Neural cell (in vitro differentiated cells): ENCODE data around the gene RPL38. TPM values are rescaled to one million over a fixed set of nuclear protein-coding genes. Genes with fewer than 3 reads are reported as not detected.

Source experiments
- H2AFZ ChIP-seq: fragments of 200-600, 300-800 bp; sonication (generic), shearing (Covaris generic); 2 replicates; pipeline ENCODE4 v1.6.0; 2014; ENCODE audit warnings: low read depth, mild to moderate bottlenecking, antibody characterized with exemption, low read length, moderate library complexity
- H3F3A ChIP-seq: fragments of 200-600 bp; shearing (Covaris generic); 2 replicates; pipeline ENCODE4 v1.6.1; 2016; ENCODE audit warnings: mild to moderate bottlenecking, moderate library complexity, mixed read lengths, antibody characterized with exemption, low read length; ENCODE audit not compliant: insufficient read depth, poor library complexity, severe bottlenecking
- H3K27ac ChIP-seq: fragments of 200-600, 300-800 bp; sonication (generic), shearing (Covaris generic); 2 replicates; pipeline ENCODE4 v1.5.1; 2014; ENCODE audit warnings: mild to moderate bottlenecking, low read length, moderate library complexity
- H3K27me3 ChIP-seq: fragments of 300-800, 200-600 bp; sonication (generic), shearing (Covaris generic); 2 replicates; pipeline ENCODE4 v1.6.0; 2014; ENCODE audit warnings: mild to moderate bottlenecking, low read depth, low read length, moderate library complexity; ENCODE audit not compliant: insufficient read depth
- H3K36me3 ChIP-seq: fragments of 300-800, 200-600 bp; sonication (generic), shearing (Covaris generic); 2 replicates; pipeline ENCODE4 v1.5.1; 2014; ENCODE audit warnings: mild to moderate bottlenecking, antibody characterized with exemption, low read length, moderate library complexity; ENCODE audit not compliant: insufficient read depth
- H3K4me2 ChIP-seq: fragments of 300-800, 200-600 bp; sonication (generic), shearing (Covaris generic); 2 replicates; pipeline ENCODE4 v1.6.0; 2014; ENCODE audit warnings: mild to moderate bottlenecking, low read length
- H3K4me3 ChIP-seq: fragments of 300-800, 200-600 bp; sonication (generic), shearing (Covaris generic); 2 replicates; pipeline ENCODE4 v1.5.1; 2014; ENCODE audit warnings: mild to moderate bottlenecking, low read length, moderate library complexity
- H3K79me2 ChIP-seq: fragments of 200-600 bp; shearing (Covaris generic); replicated peaks from 2 replicates; pipeline ENCODE4 v1.6.0; 2014; ENCODE audit warnings: mild to moderate bottlenecking, low read length, moderate library complexity; ENCODE audit not compliant: insufficient read depth
- H3K9ac ChIP-seq: fragments of 300-800, 200-600 bp; sonication (generic), shearing (Covaris generic); 2 replicates; pipeline ENCODE4 v1.6.1; 2016; ENCODE audit warnings: mild to moderate bottlenecking, low read length, mixed read lengths
- H3K9me2 ChIP-seq: fragments of 200-600 bp; shearing (Covaris generic); 2 replicates; pipeline ENCODE4 v1.6.1; 2016; ENCODE audit warnings: mild to moderate bottlenecking, low read length, mixed read lengths; ENCODE audit not compliant: insufficient read depth
- H3K9me3 ChIP-seq: fragments of 200-600, 300-800 bp; sonication (generic), shearing (Covaris generic); 2 replicates; pipeline ENCODE4 v1.6.1; 2016; ENCODE audit warnings: mild to moderate bottlenecking, mixed run types, low read length, moderate library complexity, mixed read lengths
- H4K20me1 ChIP-seq: fragments of 200-600 bp; shearing (Covaris generic); 2 replicates; pipeline ENCODE4 v1.6.1; 2016; ENCODE audit warnings: mild to moderate bottlenecking, mixed run types; ENCODE audit not compliant: insufficient read depth
- EP300 ChIP-seq: fragments of 450-650 bp; conservative IDR thresholded peaks from 2 replicates; pipeline ENCODE4 v1.6.1; 2014; ENCODE audit warnings: antibody characterized with exemption, mild to moderate bottlenecking, moderate library complexity; ENCODE audit not compliant: poor library complexity, severe bottlenecking
- EZH2 ChIP-seq: fragments of 200-600, 300-800 bp; shearing (Covaris generic), sonication (generic); IDR thresholded peaks from 2 replicates; pipeline ENCODE4 v1.6.1; 2014; ENCODE audit warnings: antibody characterized with exemption, low read length, borderline replicate concordance, mild to moderate bottlenecking; ENCODE audit not compliant: insufficient read depth, poor library complexity, severe bottlenecking
- MXI1 ChIP-seq: fragments of 450-650 bp; conservative IDR thresholded peaks from 2 replicates; pipeline ENCODE4 v1.6.1; 2014; ENCODE audit warnings: antibody characterized with exemption, mild to moderate bottlenecking; ENCODE audit not compliant: poor library complexity, severe bottlenecking
- POLR2AphosphoS5 ChIP-seq: IDR thresholded peaks from 2 replicates; pipeline ENCODE4 v1.6.1; 2012
- RAD21 ChIP-seq: fragments of 450-650 bp; conservative IDR thresholded peaks from 2 replicates; pipeline ENCODE4 v1.6.1; 2014; ENCODE audit warnings: antibody characterized with exemption, mild to moderate bottlenecking, moderate library complexity
- SMC3 ChIP-seq: fragments of 450-650 bp; conservative IDR thresholded peaks from 2 replicates; pipeline ENCODE4 v1.6.1; 2014; ENCODE audit warnings: antibody characterized with exemption, mild to moderate bottlenecking, moderate library complexity; ENCODE audit not compliant: poor library complexity
- TAF1 ChIP-seq: IDR thresholded peaks from 2 replicates; pipeline ENCODE4 v1.6.1; 2012; ENCODE audit warnings: low read depth
- polyA plus RNA-seq: library from polyadenylated mRNA; depleted of rRNA; stranded (reverse); fragments of >200 nt; gene quantifications from 2 replicates; pipeline ENCODE4 v1.2.3, GENCODE V29; 2014
- TF ChIP-seq, protein P1 (sequence below): fragments of 450-650 bp; IDR thresholded peaks from 2 replicates; pipeline ENCODE4 v1.5.1; 2014; ENCODE audit warnings: antibody characterized with exemption, mild to moderate bottlenecking, moderate library complexity; ENCODE audit not compliant: poor library complexity, severe bottlenecking
- TF ChIP-seq, protein P2 (sequence below): IDR thresholded peaks from 2 replicates; pipeline ENCODE4 v1.6.1; 2012; ENCODE audit warnings: borderline replicate concordance

The RPL38 gene
- polyA plus RNA-seq, 1 donor from 2014 or later = 378 TPM

DNA sequence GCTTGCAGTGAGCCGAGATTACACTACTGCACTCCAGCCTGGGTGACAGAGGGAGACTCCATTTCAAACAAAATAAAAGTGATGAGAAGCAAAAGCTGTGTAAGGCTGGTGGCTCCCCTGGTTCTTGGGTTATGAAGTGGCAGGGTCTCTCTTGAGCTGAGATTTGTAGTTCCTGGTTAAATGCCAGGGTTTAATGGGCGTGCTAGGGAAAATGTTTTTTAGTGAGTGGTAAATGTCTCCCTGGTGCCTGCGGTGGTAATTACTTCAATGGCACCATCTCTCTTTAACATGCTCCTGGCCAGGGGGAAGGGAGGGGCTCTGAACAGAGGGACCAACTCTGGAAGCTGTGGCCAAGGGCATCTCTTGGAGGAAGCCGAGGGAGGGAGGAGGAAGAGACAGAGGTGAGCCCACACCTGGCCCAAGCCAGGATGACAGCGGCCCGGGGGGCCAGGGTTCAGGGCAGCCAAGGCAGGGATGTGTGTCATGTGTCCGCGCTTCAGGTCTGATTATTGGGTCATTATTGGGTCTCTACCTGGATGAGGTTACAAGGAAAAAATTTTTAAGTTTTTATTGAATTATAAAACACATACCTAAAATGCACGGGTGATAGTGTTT is 17.8 kb upstream of the RPL38 start:
- no peaks in the 10 kb centered on the region for H3K79me2 ChIP-seq
- H2AFZ ChIP-seq = no peak overlapping the region
- H3K27ac ChIP-seq = no peak overlapping the region
- TF ChIP-seq, protein P1, sequence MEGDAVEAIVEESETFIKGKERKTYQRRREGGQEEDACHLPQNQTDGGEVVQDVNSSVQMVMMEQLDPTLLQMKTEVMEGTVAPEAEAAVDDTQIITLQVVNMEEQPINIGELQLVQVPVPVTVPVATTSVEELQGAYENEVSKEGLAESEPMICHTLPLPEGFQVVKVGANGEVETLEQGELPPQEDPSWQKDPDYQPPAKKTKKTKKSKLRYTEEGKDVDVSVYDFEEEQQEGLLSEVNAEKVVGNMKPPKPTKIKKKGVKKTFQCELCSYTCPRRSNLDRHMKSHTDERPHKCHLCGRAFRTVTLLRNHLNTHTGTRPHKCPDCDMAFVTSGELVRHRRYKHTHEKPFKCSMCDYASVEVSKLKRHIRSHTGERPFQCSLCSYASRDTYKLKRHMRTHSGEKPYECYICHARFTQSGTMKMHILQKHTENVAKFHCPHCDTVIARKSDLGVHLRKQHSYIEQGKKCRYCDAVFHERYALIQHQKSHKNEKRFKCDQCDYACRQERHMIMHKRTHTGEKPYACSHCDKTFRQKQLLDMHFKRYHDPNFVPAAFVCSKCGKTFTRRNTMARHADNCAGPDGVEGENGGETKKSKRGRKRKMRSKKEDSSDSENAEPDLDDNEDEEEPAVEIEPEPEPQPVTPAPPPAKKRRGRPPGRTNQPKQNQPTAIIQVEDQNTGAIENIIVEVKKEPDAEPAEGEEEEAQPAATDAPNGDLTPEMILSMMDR = no peak
- TF ChIP-seq TAF1 = no peak
- TF ChIP-seq POLR2AphosphoS5 = no peak
- TF ChIP-seq RAD21 = no peak
- TF ChIP-seq, protein P2, sequence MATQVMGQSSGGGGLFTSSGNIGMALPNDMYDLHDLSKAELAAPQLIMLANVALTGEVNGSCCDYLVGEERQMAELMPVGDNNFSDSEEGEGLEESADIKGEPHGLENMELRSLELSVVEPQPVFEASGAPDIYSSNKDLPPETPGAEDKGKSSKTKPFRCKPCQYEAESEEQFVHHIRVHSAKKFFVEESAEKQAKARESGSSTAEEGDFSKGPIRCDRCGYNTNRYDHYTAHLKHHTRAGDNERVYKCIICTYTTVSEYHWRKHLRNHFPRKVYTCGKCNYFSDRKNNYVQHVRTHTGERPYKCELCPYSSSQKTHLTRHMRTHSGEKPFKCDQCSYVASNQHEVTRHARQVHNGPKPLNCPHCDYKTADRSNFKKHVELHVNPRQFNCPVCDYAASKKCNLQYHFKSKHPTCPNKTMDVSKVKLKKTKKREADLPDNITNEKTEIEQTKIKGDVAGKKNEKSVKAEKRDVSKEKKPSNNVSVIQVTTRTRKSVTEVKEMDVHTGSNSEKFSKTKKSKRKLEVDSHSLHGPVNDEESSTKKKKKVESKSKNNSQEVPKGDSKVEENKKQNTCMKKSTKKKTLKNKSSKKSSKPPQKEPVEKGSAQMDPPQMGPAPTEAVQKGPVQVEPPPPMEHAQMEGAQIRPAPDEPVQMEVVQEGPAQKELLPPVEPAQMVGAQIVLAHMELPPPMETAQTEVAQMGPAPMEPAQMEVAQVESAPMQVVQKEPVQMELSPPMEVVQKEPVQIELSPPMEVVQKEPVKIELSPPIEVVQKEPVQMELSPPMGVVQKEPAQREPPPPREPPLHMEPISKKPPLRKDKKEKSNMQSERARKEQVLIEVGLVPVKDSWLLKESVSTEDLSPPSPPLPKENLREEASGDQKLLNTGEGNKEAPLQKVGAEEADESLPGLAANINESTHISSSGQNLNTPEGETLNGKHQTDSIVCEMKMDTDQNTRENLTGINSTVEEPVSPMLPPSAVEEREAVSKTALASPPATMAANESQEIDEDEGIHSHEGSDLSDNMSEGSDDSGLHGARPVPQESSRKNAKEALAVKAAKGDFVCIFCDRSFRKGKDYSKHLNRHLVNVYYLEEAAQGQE = no peak
- TF ChIP-seq MXI1 = no peak
- TF ChIP-seq SMC3 = no peak
- no peak for TF ChIP-seq EP300
- TF ChIP-seq EZH2 = no peak
- no peaks in the 10 kb centered on the region for H3K9me2 ChIP-seq
- no peak overlapping the region for H3K9ac ChIP-seq
- no peaks in the 10 kb centered on the region for H3F3A ChIP-seq
- H3K9me3 ChIP-seq = no peaks in the 10 kb centered on the region
- H3K36me3 ChIP-seq = no peaks in the 10 kb centered on the region
- no peak overlapping the region for H3K4me2 ChIP-seq
- H4K20me1 ChIP-seq = no peaks in the 10 kb centered on the region
- H3K27me3 ChIP-seq = no peaks in the 10 kb centered on the region
- no peak overlapping the region for H3K4me3 ChIP-seq

DNA sequence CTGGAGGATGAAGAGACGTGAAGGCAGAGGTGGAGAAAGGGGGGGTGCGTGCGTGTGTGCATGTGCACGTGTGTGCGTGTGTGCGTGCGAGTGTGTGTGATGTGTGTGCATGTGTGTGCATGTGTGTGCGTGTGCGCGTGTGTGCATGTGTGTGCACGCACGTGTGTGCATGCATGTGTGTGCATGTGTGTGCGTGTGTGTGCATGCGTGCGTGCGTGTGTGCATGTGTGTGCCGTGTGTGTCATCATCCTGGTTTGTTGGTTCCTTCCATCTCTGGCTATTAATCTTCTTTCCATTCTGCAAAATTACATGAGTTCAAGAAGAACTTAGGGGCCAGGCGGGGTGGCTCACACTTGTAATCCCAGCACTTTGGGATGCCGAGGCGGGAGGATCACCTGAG is 17.0 kb upstream of the RPL38 start:
- Histone ChIP-seq H3K79me2 (no peaks in the 10 kb centered on the region), H3K4me3 (no peak overlapping the region), H3K27me3 (no peaks in the 10 kb centered on the region), H3F3A (no peaks in the 10 kb centered on the region), H2AFZ (no peak overlapping the region), H3K9ac (no peak overlapping the region), H3K36me3 (no peaks in the 10 kb centered on the region), H3K27ac (no peak overlapping the region), H4K20me1 (no peaks in the 10 kb centered on the region), H3K9me3 (no peaks in the 10 kb centered on the region), H3K9me2 (no peaks in the 10 kb centered on the region), H3K4me2 (no peak overlapping the region)
- TF ChIP-seq EP300 (no peak), POLR2AphosphoS5 (no peak), SMC3 (no peak), TAF1 (no peak), EZH2 (no peak), RAD21 (no peak)
- TF ChIP-seq, protein P1 = no peak
- TF ChIP-seq, protein P2 = no peak
